Activated CD8-positive, alpha-beta memory T cell treated with anti-CD3 and anti-CD28 coated beads, Interleukin-2, amount 50 U/mL, for 24 hours (primary cell): ENCODE data around the gene XRCC5.
"Not testable (repeated sequence)": the region's sequence is repeated elsewhere in the genome, so short reads cannot be mapped to it uniquely, and the experiment has no call there.

Source experiments
- DNase-seq: peaks from one replicate; pipeline ENCODE4 v3.0.0-alpha.2; 2020; ENCODE audit errors: extremely low read depth

XRCC5 gene

DNA sequence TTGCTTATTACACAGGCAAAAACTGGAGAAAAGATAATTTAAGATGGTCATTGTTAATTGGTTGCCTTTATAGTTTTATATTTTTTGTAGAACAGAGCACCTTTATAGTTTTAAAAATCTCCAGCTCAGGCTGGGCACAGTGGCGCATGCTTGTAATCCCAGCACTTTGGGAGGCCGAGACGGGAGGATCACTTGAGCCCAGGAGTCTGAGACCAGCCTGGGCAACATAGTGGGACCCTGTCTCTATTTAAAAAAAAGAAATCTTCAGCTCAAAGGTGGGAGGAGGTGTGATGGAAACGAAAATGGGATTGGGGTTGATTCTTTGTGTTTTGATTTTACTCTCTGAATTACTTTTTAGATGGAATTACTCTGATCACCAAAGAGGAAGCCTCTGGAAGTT is 85.4 kb downstream of the XRCC5 start:
- DNase-seq: no peak

DNA sequence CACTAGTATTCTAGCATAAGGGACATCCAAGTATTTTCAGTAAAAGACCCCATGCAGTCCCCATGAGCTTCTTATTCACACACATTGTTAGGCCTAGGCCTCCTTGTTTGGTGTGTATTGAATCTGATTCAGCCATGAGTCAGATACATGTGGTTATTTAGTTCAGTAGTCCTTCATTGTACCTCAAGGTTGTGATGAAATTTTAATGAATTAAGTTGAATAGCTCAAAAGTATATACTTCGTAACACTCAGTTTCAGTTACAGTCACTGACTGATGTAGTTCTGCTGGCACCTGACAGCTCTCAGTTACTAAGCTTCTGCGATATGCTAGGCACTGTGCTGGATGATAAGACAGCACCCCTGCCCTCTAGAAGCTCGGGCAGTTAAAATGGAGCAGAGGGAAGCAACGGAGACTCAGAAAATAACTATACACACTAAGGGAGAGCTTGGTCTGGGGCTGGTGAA is 86.4 kb downstream of the XRCC5 start:
- no peak for DNase-seq

DNA sequence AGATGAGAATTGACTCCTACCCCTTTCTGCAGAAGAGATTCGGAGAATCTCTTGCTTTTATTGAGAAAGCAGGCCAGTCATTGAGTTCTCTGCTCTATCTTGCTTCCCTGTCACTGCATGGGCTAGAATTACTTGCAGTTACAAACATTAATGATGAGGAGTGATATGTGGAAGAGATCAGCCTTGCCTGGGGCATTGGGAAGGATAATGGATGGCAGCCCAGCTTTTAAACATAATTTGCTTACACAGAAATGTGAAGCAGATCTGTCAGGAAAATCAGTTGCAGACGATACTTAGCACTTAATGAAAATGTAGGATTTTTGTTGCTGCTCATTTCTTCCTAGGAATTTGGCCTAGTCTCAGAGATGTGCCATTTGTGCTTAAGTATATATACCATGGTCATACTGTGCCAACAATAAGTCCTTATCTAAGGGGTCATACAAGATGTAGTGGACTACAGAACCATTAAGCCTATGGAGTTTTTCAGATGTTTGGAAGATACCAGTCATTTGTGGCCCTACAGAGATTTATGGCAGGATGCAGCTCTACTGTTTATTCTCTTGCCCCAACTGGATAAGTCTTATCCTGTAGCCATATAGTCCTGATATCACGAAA is 92.7 kb downstream of the XRCC5 start:
- no peak for DNase-seq

DNA sequence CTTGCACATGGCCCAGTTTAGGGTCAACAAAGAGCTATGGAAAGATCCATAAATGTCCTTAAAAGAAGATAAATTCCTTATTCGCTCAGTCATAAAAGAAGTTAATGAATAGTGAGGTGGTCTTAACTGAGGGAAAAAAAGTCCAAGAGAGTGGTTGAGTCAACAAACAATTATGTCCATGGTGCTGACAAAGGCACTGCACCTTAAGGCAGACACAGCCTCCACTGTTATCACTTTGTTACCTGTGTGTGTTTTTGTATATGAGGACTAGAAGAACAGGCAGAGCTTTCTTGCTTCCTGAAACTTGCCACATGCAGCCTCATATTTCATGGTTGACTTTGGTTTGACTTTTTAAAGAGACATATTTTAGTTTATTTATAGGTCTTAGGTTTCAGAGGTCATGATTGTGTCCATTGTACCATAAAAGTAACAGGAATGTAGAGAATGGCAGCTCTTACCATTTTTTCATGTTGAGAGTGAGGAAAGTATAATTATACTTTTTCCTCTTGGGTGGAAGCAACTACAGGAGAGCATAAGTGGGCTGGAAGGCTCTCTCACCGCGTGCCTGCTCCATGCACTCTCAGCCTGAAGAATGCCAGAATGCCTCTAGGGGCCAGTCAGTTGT is 93.6 kb downstream of the XRCC5 start:
- no peak for DNase-seq

DNA sequence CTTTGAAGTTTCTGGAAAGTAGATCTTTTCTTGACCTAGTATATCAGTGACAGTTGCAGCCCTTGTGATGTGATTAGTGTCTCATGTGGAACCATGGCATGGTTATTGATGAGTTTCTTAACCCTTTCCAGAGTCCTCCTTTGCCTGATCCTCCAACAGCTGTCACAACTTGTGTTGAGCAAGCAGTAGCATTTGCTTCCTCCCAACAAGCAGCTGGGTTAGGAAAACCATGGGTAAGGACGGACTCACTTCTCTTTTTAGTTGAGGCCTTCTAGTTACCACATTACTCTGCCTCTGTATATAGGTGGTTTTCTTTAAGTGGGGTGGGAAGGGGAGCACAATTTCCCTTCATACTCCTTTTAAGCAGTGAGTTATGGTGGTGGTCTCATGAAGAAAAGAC is 96.3 kb downstream of the XRCC5 start:
- no peak for DNase-seq

DNA sequence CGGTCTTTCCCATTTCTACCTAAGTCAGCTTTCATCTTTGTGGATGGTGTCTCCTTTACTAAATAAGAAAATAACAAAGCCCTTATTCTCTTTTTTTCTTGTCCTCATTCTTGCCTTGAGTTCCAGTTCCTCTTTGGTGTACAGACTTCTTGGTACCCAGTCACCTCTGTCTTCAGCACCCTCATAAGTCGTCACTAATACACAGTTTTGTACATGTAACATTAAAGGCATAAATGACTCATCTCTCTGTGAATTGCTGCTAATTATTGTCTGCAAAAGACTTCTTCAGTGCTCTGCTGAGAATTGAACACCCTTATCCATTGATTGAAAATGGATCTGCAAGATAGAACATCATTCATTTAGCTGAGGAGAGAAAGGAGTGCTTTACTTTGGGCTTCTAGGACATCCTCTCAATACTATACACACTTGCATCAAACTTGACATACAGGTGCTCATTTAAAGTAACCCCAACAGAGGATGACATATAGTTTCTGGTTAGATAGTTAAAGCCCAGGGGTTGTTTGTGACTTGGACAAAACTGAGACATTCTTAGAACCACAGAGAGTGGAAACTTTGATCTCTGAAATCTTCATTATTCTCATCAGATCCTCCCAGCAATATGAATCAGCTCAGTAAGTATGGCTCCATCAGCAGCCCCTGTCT is 97.0 kb downstream of the XRCC5 start:
- DNase-seq: no peak

DNA sequence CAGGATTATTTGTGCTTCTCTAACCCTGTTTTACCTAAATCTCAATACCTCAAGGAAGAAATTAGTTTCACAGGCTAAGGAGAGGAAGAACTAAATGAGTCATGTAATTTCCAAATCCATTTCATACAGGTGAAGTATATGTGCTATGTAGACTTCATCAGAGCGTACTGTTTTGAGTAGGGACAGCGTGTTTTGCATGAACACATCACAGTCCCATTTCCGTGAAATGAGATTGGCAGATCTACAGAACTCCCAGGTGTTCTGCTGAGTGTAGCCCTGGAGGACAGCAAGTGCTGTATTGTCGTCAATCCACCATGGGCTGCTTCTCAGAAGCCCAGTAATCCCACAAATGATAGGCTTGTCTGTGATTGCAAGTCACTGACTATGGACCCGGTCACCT is 97.7 kb downstream of the XRCC5 start:
- no peak for DNase-seq

DNA sequence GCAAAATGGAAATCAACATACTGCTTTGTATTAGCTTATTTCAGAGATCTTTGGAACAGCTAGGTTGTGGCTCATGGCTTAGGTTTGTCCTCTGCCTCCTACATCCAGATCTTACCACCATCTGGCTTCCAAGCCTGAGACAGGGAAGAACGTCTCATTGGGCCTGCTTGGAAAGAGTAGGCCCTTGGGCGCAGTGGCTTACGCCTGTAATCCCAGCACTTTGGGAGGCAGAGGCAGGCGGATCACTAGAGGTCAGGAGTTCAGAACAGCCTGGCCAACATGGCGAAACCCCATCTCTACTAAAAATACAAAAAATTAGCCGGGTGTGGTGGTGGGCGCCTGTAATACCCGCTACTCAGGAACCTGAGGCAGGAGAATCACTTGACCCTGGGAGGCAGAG is 99.5 kb downstream of the XRCC5 start:
- DNase-seq: not testable (repeated sequence)

DNA sequence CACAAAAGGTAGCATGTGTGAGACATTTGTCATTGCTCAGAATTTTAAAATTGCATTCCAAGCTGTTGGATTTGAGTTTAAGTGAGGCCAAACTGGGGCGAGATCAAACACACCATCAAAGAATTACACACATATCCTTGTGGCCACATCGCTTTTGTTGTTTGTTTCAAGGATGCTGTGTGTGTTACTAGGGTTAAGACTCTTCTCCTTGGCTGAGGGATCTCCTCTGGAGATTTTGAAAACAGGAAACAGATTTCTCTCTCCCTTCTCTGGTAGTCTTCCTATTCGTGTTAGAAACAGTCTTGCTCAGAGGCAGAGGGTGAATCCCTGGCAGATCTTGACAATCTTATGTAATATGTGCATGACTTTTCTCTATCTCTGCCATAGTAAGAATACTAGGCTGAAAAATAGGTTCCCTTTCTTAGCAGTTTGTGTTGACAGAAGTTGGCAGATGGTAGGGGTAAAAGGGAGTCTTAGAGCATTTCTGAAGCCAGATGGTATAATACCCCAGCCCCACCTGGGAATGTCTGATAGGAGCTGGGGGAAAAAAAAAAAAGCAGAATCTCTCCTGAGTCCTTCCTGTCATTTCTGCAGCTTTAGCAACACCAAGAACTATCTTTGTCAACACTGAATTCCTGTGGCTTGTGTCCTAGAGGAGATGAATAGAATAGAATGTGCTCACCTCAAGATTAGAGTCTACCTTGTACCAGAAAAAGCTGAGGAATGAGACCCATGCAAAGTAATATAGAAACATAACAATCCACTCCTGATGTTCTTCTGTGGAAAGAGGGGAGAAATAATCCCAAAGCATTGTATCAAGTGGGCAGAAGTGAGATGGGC is 101.8 kb downstream of the XRCC5 start:
- no peak for DNase-seq

DNA sequence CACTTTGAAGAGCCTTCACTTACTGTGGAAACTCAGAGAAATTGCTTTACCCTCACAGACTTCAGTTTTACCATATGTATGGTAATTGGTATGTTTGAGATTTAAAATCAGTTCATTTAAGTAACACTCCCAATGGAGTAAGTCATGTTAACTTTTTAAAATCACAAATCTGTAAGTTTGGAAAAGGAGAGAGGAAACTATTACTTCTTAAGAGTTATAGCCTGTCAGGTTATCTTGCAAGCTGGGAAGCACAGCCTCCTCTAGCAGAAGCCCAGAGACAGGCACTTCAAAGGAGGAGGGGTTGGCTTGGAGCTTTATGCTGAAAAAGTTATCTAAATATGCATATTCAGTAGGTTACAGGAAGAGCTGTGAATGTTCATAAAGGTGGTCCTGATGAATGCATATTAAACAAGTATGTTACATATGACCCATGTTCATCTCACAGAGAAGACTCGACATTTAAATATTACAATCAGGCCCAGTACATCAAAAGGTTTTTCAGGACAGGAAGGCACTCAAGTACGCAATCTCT is 102.5 kb downstream of the XRCC5 start:
- no peak for DNase-seq

DNA sequence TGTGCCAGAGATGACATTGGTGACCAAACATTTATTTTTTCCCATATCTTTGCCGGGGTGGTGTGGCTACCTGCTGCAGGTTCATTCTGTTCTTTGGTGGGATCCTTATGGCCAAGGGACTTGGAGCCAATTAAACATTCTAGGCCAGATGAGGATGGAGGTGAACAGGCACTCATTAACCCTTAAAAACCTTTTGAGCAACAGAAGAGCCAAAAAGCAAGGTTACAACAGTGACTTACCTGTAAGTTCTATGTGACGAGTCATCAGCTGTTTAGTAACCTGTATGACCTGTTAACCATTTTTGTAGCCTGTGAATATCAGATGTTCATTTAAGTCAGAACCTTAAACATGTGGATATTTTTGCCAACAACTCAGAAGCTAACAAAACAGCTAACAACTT is 105.6 kb downstream of the XRCC5 start:
- DNase-seq: no peak

DNA sequence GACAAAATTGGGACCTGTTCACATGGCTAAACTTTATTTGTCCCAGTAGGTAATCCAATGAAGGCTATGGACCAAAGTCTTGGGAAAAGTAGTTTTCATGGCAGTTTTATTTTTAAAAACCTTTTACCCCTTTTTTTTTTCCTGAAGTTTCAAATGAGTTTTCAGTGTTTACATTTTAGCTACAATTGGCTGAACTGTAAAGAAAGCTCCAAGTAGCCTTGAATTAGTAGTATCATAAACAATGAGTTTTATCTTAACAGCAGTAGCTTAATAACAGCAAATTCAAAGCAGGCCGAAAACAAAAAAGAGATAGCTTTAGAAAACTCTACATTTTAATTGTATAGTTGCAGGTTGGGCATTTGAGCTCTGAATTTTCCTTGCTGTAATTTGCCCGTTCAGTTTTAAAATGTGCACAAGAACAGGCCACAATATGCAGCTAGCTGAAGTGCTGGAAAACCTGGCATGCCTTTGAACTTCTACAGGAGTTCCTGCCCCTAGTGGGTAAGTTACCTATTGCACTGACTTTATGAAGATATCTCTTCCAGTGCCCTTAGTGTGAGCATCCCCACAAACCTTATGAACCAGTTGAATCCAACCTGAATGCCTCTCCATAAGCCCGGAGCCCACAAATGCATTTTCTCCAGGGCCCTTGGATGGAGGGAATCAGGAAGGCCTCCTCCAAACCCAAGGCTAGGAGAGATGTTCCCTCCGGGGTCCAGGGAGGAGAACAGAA is 106.7 kb downstream of the XRCC5 start:
- DNase-seq: no peak

DNA sequence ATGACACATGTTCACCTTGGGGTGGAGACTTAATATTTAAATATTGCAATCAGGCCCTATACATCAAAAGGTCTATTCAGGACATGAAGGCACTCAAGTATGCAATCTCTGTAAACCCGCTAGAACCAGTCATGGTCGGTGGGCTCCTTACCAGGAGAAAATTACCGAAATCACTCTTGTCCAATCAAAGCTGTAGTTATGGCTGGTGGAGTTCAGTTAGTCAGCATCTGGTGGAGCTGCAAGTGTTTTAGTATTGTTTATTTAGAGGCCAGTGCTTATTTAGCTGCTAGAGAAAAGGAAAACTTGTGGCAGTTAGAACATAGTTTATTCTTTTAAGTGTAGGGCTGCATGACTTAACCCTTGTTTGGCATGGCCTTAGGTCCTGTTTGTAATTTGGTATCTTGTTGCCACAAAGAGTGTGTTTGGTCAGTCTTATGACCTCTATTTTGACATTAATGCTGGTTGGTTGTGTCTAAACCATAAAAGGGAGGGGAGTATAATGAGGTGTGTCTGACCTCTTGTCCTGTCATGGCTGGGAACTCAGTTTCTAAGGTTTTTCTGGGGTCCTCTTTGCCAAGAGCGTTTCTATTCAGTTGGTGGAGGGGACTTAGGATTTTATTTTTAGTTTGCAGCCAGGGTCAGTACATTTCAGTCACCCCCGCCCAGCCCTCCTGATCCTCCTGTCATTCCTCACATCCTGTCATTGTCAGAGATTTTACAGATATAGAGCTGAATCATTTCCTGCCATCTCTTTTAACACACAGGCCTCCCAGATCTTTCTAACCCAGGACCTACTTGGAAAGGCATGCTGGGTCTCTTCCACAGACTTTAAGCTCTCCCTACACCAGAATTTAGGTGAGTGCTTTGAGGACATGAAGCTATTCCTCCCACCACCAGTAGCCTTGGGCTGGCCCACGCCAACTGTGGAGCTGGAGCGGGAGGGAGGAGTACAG is 108.1 kb downstream of the XRCC5 start:
- DNase-seq: no peak

DNA sequence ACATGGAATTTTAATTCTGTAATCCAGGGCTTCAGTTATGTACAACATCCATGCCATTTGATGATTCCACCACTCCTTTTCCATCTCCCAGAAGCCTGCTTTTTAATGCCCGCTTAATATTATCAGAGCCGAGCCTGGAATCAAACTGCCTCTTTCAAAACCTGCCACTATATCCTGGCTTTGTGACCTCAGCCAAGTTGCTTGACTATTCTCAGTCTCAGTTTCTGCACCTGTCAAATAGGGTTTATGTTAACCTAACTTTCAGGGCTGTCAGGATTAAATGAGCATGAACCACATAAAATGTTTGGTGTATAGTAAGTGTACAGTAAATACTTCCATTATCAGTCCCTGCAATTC is 108.7 kb downstream of the XRCC5 start:
- DNase-seq: no peak

DNA sequence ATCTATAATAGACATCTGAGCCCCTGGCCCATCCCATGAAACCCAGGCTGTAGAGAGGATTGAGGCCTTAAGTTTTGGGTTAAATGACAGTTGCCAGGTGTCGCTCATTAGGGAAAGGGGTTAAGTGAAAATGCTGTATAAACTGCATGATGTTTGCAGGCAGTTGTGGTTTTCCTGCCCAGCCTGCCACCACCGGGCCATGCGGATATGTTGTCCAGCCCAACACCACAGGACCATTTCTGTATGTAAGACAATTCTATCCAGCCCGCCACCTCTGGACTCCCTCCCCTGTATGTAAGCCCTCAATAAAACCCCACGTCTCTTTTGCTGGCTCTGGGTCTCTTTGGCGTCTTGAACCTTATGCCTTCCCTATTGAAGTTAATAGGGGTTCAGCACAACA is 110.7 kb downstream of the XRCC5 start:
- no peak for DNase-seq

DNA sequence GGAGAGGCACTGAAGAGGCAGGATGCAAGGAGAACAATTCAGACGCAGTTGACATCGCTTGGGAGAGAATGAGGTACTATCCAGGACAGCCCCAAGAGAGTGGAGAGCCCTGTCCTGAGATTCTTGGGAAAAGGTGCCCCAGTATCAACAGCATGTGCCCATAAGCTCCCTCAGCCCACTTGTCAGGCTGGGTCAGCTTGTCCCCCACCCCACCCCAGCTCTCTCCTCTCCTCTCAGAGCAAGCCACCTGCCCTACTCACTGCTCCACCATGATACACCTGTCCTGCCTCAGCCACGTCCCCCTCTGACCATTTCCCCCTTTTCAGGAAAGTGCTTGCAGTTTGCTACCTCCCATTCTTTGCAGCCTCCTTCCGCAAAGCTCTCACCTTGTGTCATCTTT is 111.8 kb downstream of the XRCC5 start:
- DNase-seq: no peak

DNA sequence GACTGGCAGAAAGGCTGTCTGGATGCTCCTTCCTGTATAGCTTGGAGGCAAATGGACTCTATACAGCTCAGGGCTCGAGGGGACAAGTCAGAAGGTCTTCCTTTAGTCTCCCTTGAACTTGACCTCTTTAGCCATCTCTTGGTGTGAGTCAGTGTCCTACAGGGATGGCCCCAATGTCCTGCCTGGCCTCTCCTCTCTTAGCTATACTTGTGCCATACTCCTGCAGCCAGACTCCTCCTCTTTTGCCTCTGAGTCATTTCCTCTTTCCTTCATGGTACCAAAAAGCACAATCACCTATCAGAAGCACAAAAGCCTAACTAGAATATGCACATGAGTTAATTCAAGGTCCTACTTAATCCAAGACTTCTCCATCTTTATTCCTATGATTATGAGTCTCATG is 112.7 kb downstream of the XRCC5 start:
- DNase-seq: no peak

DNA sequence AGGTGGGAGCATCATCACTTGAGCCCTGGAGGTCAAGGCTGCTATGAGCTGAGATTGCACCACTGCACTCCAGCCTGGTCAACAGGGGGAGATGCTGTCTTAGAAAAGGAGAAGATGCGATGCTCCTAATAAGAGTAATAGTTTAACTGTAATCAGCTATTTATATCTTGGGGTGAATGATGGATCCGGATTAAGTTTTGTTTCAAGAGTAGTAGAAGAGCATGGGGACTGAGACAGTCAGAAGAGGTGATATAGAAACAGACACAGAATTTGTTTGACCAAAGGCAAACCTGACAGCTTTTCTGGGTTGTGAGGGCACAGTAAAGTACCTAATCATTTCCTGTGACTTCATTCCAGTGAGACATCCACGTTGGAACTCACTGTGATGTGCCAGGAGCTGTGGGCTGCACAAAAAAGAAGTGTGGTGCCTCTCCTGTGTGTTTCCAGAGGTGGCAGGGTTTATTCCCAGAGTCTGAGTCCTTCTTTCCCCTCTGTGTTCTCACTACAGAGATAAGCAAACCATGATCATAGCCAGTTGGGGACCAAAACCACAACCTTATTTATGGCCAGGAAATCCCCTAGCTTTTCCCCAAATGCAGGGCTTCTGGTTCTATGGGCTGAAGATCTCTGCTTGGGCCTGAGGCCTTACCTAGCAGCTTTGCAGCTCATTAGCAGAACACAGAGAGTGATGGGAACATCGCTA is 113.7 kb downstream of the XRCC5 start:
- DNase-seq: no peak

DNA sequence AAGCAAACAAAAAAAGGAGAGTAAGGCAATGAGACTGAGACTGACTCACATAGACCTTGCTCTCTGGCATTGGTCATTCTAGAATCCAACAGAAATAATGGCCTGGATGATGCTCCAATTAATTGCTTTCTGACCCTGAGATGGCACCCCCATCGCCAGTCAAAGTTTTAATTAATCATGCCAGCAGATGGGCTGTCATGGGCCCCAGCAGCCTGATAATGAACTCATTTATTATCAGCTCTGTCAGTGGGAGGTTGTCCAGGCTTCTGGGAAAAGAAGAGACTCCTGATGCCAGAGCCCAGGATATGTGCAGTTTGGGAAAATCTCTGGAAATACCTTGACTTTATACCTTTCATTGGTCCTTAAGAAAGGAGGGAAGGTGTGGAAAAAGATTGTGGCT is 115.2 kb downstream of the XRCC5 start:
- DNase-seq: no peak
